GM18868 (cell line): Measurements from ENCODE around the gene DENND1A.

ENCODE experiments used
- ATAC-seq: cut with Tn5 transposase; IDR thresholded peaks from one replicate; pipeline ENCODE4 v1.9.1; 2021; ENCODE audit warnings: mild to moderate bottlenecking, moderate library complexity; ENCODE audit not compliant: unreplicated experiment

The DENND1A gene

DNA sequence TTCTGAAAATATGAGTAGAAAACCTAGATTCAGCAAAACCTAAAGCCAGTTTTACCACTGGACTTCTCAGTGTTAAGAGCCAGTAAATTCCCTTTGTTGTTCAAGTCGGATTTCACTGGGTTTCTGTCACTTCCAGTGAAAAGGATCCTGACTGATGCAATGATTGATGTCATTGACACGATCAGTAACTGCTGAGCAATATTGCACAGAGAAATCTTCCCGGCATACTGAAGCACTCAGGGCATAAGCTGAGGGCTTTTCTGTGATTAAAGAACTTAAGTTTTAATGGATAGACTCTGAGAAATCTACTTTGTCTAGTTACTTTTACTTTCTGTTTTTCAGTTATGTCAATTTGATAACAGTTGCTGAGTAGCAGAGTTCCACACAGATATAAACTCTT is 61.9 kb downstream of the DENND1A start:
- ATAC-seq = no peak

DNA sequence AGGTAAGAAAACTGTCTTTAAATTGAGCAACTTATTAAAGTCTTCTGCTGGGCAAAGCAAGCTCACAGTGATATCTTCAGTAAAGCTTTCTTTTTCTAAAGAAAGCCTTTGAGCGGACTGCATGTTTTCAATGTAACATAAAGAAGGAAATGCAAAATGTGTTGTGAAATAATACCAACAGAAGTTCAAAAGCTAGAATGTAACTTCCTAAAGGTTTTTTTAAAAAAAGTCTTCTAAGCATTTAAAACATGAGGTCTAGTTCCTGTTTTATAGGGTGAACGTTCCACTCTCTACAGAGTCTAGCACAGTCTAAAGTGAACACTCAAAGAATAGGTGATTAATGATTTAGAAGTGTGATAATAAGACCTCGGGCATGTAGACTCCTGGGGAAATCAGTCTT is 62.9 kb downstream of the DENND1A start:
- no peak for ATAC-seq

GRCh38 chr9:123866497-123866896 is 63.4 kb downstream of the DENND1A start:
- no peak for ATAC-seq

DNA sequence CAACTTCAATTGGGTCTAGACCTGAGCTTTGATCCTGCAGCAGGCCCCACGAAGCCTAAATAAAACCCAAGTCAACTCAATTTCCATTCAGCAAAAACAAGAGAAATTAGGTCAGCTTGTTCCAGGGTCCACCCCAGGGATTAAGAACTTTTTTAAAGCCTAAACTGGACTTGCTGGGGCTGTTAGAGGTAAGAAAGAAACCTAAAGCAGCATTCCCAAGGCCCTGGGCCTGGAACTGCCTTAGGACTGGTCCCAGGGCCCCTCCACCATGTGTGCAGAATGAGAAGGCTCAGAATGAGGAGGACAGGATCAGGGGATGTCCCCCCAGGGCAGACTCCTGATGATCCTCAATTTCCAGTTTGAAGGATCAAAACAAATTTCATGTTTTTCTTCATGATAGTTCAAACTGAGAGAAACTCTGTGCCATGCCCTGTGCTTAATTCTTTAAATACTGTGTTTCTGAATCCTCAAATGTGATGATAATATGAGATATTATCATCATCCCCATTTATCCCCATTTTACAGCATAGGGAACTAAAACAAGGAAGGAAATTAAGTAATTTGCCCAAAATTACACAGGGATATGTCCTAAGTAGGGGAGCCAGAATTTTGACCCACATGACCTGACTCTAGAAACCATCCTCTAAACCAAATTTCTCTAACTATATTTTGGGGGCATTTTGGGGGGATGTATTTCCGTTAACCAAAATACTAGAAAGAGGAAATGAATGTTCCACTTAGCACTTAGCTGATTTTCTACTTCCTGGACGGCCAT is 64.5 kb downstream of the DENND1A start:
- ATAC-seq = no peak

GRCh38 chr9:123864251-123864650 is 65.7 kb downstream of the DENND1A start:
- ATAC-seq = no peak

- ATAC-seq = no peak
Measured at GRCh38 chr9:123863164-123863855, 66.6 kb downstream of the DENND1A start.

DNA sequence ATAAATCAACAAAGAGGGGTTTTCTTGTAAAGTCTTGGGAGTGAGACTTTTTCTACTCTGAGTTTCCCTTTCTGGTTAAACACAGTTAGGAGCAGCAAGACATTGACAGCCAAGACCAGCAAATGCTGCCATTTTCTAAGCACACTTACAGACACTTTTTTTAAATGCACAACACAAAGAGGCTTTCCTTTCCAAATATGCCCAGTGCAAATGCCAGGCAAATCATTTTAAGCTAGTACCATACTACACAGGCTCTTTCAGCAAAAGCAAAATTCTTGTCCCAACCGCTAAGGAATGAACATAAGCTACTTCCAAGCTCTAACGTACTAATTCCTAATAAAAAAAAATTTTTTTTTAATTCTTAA is 68.2 kb downstream of the DENND1A start:
- ATAC-seq = no peak

GRCh38 chr9:123861086-123861755 is 68.7 kb downstream of the DENND1A start:
- no peak for ATAC-seq

- no peak for ATAC-seq
Measured at GRCh38 chr9:123860603-123861002, 69.3 kb downstream of the DENND1A start.

GRCh38 chr9:123852403-123852802 is 77.5 kb downstream of the DENND1A start:
- no peak for ATAC-seq

DNA sequence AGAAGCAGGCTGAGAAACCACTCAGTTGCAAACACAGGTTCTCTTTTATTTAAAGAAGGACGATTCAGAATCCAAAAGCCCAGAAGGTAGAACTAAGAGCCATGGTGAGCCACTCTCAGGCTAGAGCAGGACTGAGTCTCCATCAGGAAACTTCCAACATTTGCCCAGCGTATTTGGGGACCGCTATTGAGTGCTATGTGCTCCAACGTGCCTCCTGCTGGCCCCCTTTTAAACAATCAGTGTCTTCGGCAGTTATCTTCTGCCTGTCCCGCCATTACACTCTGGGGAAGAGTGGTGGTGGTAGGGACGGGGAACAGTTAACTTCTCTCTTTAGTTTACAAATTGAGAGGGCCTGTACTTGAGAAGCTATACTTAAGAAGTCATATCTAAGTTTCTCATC is 78.1 kb downstream of the DENND1A start:
- no peak for ATAC-seq

DNA sequence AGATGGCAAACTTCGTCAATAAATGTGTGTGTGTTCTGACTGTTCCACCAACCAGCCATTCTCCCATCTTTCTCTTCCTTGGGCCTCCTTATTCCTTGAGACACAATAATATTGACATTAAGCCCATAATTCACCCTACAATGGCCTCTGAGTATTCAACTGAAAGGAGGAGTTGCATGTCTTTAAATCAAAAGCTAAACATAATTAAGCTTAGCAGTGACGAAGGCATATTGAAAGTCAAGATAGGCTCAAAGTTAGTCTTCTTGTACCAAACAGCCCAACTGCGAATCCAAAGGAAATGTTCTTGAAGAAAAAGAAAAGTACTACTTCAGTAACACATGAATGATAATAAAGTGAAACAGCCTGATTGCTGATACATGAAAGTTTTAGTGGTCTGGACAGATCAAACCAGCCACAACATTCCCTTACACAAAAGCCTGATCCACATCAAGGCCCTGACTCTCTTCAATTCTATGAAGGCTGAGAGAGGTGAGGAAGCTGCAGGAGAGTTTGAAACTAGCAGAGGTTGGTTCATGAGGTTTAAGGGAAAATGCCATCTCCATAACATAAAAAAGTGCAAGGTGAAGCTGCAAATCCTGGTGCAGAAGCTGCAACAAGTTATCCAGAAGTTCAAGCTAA is 81.4 kb downstream of the DENND1A start:
- ATAC-seq = no peak

GRCh38 chr9:123846966-123847365 is 83.0 kb downstream of the DENND1A start:
- no peak for ATAC-seq

GRCh38 chr9:123843703-123844102 is 86.2 kb downstream of the DENND1A start:
- no peak for ATAC-seq

DNA sequence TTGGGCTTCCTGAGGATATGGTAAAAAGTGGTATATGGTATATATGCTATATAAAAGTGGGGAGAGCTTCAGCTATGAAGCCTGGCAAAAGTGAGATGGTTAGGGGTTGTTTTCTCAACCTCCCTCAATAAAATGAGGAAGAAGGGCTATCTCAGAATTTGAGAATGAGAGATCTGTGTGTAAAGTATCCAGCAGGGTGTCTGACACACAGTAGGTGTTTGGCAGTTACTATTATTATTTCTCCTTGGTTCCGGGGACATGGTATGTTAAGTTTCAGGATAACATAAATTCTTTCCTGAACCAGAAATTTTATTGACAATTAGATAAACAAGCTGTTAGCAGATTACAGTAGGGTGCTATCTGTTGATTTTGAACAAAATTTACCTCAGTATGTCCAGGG is 94.1 kb downstream of the DENND1A start:
- ATAC-seq = no peak

- ATAC-seq = peak; percentile 82
Measured at GRCh38 chr9:123834889-123835562, 94.9 kb downstream of the DENND1A start.

GRCh38 chr9:123834218-123834888 is 95.6 kb downstream of the DENND1A start:
- ATAC-seq = no peak

GRCh38 chr9:123832858-123833650 is 96.9 kb downstream of the DENND1A start:
- no peak for ATAC-seq

DNA sequence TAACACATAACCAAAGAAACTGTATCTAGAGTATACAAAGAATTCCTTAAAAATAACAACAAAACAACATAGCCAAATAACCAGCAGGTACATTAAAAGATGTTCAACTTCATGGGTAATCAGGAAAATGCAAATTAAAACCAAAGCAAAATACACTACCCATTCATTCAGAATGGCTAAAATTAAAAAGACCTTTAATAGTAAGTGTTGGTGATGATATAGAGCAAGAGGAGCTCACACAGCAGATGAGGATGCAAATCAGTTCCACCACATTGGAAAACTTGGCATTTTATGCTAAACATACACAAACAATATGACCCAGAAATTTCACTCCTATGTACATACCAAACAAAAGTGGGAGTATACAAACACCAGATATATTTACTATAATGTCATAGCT is 97.8 kb downstream of the DENND1A start:
- ATAC-seq = no peak

DNA sequence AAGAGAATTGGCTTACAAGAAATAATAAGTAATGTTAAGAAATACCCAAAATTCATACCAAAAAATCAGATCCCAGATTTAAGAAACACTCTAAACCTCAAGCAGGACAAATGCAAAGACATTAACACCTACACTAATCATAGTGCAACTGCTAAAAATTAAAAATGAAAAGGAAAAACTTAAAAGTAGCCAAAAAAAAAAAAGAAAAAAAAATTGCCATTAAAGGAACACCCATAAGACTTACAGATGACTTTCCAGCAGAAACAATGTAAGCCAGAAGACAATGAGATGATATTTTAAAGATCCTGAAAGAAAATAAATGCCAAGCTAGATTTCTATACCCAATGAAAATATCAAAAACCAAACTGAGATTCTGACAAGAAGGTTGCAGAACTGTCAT is 101.5 kb downstream of the DENND1A start:
- no peak for ATAC-seq
